GM19238 (cell line): Measurements from ENCODE around the gene ZNF559.

Source experiments
- DNase-seq: peaks from one replicate; pipeline ENCODE4 v3.0.0; 2011; ENCODE audit warnings: low spot score; ENCODE audit not compliant: insufficient read length

The ZNF559 gene

DNA sequence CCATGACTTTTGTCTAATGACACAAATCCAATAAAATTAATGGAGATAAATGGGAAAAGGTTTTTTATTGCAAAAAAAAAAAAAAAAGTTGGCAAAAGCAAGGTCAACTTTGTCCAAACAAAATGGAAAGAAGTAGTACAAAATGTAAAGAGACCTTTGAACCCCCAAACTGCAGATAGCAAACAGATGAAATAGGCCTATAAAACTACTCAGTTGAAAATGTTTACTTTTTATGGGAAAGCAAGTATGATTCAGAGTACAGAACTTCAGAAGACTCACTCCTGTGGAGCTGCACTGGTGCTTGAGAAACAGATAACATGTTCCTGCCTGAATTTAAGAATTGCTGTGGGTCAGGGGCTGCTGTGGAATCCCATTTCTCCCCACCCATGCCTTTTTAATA is 29.0 kb downstream of the ZNF559 start:
- DNase-seq = no peak

DNA sequence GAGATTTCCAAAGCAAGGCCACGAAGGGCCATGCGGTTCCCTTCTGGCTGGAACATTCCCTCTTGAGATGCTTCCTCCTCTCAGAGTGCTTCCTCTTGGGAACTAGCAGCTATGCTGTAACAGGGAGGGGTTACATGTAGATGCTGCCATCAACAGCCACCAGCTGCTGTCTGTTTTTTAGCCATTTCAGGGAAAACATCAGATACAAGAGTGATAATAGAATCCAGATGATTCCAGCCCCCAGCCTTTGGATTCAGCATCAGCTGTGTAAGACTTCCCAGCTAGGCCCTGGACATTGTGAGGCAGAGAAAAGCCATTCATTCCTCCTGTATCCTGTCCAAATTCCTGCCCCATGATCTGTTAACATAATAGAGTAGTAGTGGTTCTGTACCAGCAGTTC is 30.7 kb downstream of the ZNF559 start:
- DNase-seq = no peak

DNA sequence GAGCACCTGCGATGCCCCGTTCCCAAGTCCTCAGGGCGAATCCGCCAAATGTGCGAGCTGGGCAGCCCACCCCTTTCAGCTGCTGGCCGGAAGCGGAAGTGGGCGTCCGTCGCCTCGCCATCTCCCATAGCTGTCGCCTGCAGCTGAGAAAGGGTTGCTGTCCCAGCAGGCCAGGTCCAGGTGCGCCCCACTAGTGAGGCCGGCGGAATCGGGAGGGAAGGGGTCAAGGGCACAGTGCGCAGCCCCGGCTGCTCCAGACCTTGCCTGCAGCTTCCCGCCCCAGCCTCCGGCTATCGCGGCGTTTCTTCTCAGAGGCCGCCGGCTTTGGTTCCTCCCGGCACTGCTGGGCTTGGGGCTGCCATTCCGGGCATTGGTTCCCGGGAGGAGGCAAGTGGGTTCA is 38.9 kb downstream of the ZNF559 start, which contains the start of gene ZNF177:
Gene ZNF177, plus strand, starts transcription at position 109 of the 400 bp plus-strand sequence. CDS start 15,299 bp downstream, outside the sequence.
- DNase-seq = no peak

DNA sequence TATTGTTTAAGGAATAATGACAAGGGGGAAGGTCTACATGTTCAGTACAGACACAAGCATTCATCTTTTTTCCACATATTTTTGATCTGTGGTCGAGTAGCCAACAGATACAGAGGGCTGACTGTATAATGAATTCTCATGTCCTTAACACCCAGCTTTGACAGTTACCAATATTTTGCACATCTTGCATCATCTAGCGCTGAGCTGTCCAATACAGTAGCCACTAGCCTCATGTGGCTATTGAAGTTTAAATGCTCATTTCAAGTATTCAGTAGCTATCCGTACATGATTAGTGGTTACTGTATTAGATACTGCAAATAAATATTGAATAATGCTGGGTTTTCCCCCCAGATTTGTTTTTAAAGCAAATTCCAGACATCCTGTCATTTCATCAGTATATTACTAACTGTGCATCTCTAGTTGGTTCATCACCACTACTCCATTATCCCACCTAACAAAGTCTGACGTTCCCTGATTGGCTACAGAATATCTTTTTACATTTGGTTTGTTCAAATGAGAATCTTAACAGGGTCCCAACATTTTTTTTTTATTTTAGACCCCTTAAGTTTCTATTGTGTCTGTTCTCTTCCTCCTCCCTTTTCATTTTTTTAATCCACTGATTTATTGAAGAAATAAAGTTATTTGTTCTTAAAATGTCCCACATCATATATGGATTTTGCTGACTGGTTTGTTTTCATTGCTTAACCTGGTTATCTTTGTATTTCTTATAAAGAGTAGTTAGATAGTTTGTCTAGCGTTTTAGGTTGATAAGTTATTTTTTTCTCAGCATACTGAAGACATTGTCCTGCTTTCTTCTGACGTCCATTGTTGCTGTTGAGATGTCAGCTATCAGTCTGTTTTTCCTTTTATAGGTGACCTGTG is 47.0 kb downstream of the ZNF559 start:
- DNase-seq = no peak

DNA sequence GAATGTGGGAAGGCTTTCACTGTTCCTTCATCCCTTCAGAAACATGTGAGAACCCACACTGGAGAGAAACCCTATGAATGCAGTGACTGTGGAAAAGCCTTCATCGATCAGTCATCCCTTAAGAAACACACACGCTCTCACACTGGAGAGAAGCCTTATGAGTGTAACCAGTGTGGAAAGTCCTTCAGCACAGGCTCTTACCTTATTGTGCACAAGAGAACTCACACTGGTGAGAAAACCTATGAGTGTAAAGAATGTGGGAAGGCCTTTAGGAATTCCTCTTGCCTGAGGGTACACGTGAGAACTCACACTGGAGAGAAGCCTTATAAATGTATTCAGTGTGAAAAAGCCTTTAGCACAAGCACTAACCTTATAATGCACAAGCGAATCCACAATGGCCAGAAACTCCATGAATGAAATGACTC is 57.4 kb downstream of the ZNF559 start:
- DNase-seq = no peak
